ENCODE results near the gene MAGI1.

Gene MAGI1

GRCh38 chr3:66017084-66017483 is 21.6 kb downstream of the MAGI1 start:
- ATAC-seq: no peak
- TF ChIP-seq CREB5 (CRISPR knock-in tag; IDR thresholded peaks at IDR 0.05; ENCODE audit: low read depth) (no peak), ZNF70 (CRISPR knock-in tag; IDR thresholded peaks at IDR 0.05) (no peak), ZC3H10 (CRISPR knock-in tag; IDR thresholded peaks at IDR 0.05) (no peak), GLIS3 (CRISPR knock-in tag; IDR thresholded peaks at IDR 0.05) (no peak), PPARA (CRISPR knock-in tag; IDR thresholded peaks at IDR 0.05; ENCODE audit: borderline replicate concordance) (no peak), ZNF8 (CRISPR knock-in tag; IDR thresholded peaks at IDR 0.05) (no peak), ZFP3 (CRISPR knock-in tag; IDR thresholded peaks at IDR 0.05) (no peak), TSHZ2 (CRISPR knock-in tag; IDR thresholded peaks at IDR 0.05) (no peak), ZNF565 (CRISPR knock-in tag; conservative IDR thresholded peaks at IDR 0.05; ENCODE audit: low read depth) (no peak), TCF4 (CRISPR knock-in tag; IDR thresholded peaks at IDR 0.05; ENCODE audit: borderline replicate concordance) (no peak), ISL1 (CRISPR knock-in tag; IDR thresholded peaks at IDR 0.05) (no peak), ESRRG (CRISPR knock-in tag; IDR thresholded peaks at IDR 0.05) (no peak), RARB (CRISPR knock-in tag; IDR thresholded peaks at IDR 0.05) (no peak), BACH2 (CRISPR knock-in tag; IDR thresholded peaks at IDR 0.05; ENCODE audit: borderline replicate concordance) (no peak), PATZ1 (CRISPR knock-in tag; IDR thresholded peaks at IDR 0.05; ENCODE audit: borderline replicate concordance) (no peak), SNAI2 (CRISPR knock-in tag; IDR thresholded peaks at IDR 0.05) (no peak)

- ATAC-seq: no peak
- TF ChIP-seq PPARA (CRISPR knock-in tag; IDR thresholded peaks at IDR 0.05; ENCODE audit: borderline replicate concordance) (no peak), POU6F1 (CRISPR knock-in tag; IDR thresholded peaks at IDR 0.05; ENCODE audit: borderline replicate concordance, low read depth) (no peak), OSR1 (CRISPR knock-in tag; IDR thresholded peaks at IDR 0.05) (no peak), SNAI2 (CRISPR knock-in tag; IDR thresholded peaks at IDR 0.05) (no peak)
Observed at GRCh38 chr3:66015841-66016240, 22.9 kb downstream of the MAGI1 start.

- no peak for ATAC-seq
- no peak for TF ChIP-seq TSHZ2 (CRISPR knock-in tag; IDR thresholded peaks at IDR 0.05)
- no peak for TF ChIP-seq TOX (CRISPR knock-in tag; IDR thresholded peaks at IDR 0.05; ENCODE audit: borderline replicate concordance)
- TF ChIP-seq ZNF565 (CRISPR knock-in tag; conservative IDR thresholded peaks at IDR 0.05; ENCODE audit: low read depth): no peak
- no peak for TF ChIP-seq PPARA (CRISPR knock-in tag; IDR thresholded peaks at IDR 0.05; ENCODE audit: borderline replicate concordance)
- no peak for TF ChIP-seq CSRNP3 (CRISPR knock-in tag; IDR thresholded peaks at IDR 0.05)
- TF ChIP-seq TCF4 (CRISPR knock-in tag; IDR thresholded peaks at IDR 0.05; ENCODE audit: borderline replicate concordance): no peak
- TF ChIP-seq BACH2 (CRISPR knock-in tag; IDR thresholded peaks at IDR 0.05; ENCODE audit: borderline replicate concordance): no peak
- TF ChIP-seq OSR1 (CRISPR knock-in tag; IDR thresholded peaks at IDR 0.05): no peak
- no peak for TF ChIP-seq ZFP3 (CRISPR knock-in tag; IDR thresholded peaks at IDR 0.05)
- TF ChIP-seq CSDC2 (CRISPR knock-in tag; IDR thresholded peaks at IDR 0.05): no peak
- TF ChIP-seq ISL1 (CRISPR knock-in tag; IDR thresholded peaks at IDR 0.05): no peak
- no peak for TF ChIP-seq SNAI2 (CRISPR knock-in tag; IDR thresholded peaks at IDR 0.05)
- no peak for TF ChIP-seq ZNF70 (CRISPR knock-in tag; IDR thresholded peaks at IDR 0.05)
Observed at GRCh38 chr3:66014651-66015050, 24.1 kb downstream of the MAGI1 start.
